Measurements from ENCODE around the gene NPPC. TPM values are rescaled to one million over a fixed set of nuclear protein-coding genes. Genes with fewer than 3 reads are reported as not detected.

NPPC gene
- polyA plus RNA-seq, 2 of the 4 experiments (the other 2 are of a cell fraction) = not detected

- CTCF ChIA-PET = interaction anchor here (0.6 to 9.0 kb wide), 17 partner anchors 8 to 615 kb away, joined by 3 to 75 read pairs (median 7); partner anchors contain the start of genes NPPC and PRSS56
- no peak for ATAC-seq
- no peak for DNase-seq (ENCODE audit: low read depth in 1 of 2, low spot score in 1 of 2)
- WGBS (ENCODE audit: missing lambda C conversion rate) = 84% methylated on average over 8 of the region's 8 CpGs
- no peak for TF ChIP-seq RNF2 (IDR thresholded peaks at IDR 0.05; ENCODE audit: borderline replicate concordance, low read depth)
- no peak for TF ChIP-seq ZC3H11A (IDR thresholded peaks at IDR 0.05)
- no peak for TF ChIP-seq KDM5A (IDR thresholded peaks at IDR 0.05)
- no peak for TF ChIP-seq ZFP36 (IDR thresholded peaks at IDR 0.05; ENCODE audit: borderline replicate concordance, partially characterized antibody)
- no peak for TF ChIP-seq MAX (IDR thresholded peaks at IDR 0.05)
- TF ChIP-seq CEBPB (IDR thresholded peaks at IDR 0.05) = no peak
- no peak for TF ChIP-seq FOSB (CRISPR knock-in tag; IDR thresholded peaks at IDR 0.05)
- no peak for TF ChIP-seq PBX3 (IDR thresholded peaks at IDR 0.05)
- no peak overlapping the region for H3K4me3 ChIP-seq
- FAIRE-seq = no peak
- H3K4me2 ChIP-seq = no peak overlapping the region
- POLR2A ChIA-PET = no interaction called here
- peaks cover 3% of the 10 kb centered on the region; the same call in 1 of the 3 replicates for H3K4me1 ChIP-seq
- H3K27ac ChIP-seq = no peak overlapping the region
- no peaks in the 10 kb centered on the region for H3K9me3 ChIP-seq
Observed at GRCh38 chr2:231907765-231908164, 18.4 kb downstream of the NPPC start.

- Histone ChIP-seq H3K4me2 (no peak overlapping the region), H3K9me3 (no peaks in the 10 kb centered on the region), H3K4me1 (peaks cover 3% of the 10 kb centered on the region; the same call in 1 of the 3 replicates), H3K4me3 (no peak overlapping the region), H3K27ac (peak overlapping the region in 1 of 2 experiments; percentile 16; a peak in 1 of 6 replicates)
- ChIA-PET CTCF (interaction anchor here (0.6 to 9.0 kb wide), 16 partner anchors 7 to 618 kb away, joined by 3 to 75 read pairs (median 6); partner anchors contain the start of gene NPPC), POLR2A (no interaction called here)
- 93% methylated on average over 3 of the region's 4 CpGs for WGBS (ENCODE audit: missing lambda C conversion rate)
- no peak for TF ChIP-seq HEYL (CRISPR knock-in tag; IDR thresholded peaks at IDR 0.05)
- no peak for TF ChIP-seq JUN (IDR thresholded peaks at IDR 0.05)
- no peak for TF ChIP-seq HMGXB4 (CRISPR knock-in tag; IDR thresholded peaks at IDR 0.05; ENCODE audit: borderline replicate concordance)
- TF ChIP-seq ZSCAN20 (CRISPR knock-in tag; IDR thresholded peaks at IDR 0.05) = no peak
- TF ChIP-seq RCOR1 (IDR thresholded peaks at IDR 0.05; ENCODE audit: low read depth, low read length) = no peak
- TF ChIP-seq HOXB13 (CRISPR knock-in tag; IDR thresholded peaks at IDR 0.05; ENCODE audit: low read depth) = no peak
- no peak for TF ChIP-seq NPAS2 (CRISPR knock-in tag; IDR thresholded peaks at IDR 0.05; ENCODE audit: borderline replicate concordance)
- no peak for TF ChIP-seq CTCF (IDR thresholded peaks at IDR 0.05)
- no peak for TF ChIP-seq ZC3H11A (IDR thresholded peaks at IDR 0.05)
- no peak for TF ChIP-seq ELK1 (IDR thresholded peaks at IDR 0.05; ENCODE audit: low read depth, low read length)
- no peak for TF ChIP-seq HOXA7 (CRISPR knock-in tag; IDR thresholded peaks at IDR 0.05)
- TF ChIP-seq PBX3 (IDR thresholded peaks at IDR 0.05) = no peak
- FAIRE-seq (no peak), DNase-seq (ENCODE audit: low read depth in 1 of 2, low spot score in 1 of 2) (no peak), ATAC-seq (no peak)
Observed at GRCh38 chr2:231905026-231905425, 21.2 kb downstream of the NPPC start.

Measured in A549 (cell line).